T-cell (primary cell): Measurements from ENCODE around the gene ASL. TPM values are rescaled to one million over a fixed set of nuclear protein-coding genes. Genes with fewer than 3 reads are reported as not detected.

Experiments
- ATAC-seq, 4 experiments: fragments of 200-7000 bp in 3 of 4; fragments of 150-1000 bp in 1 of 4; cut with Tn5 transposase; replicated peaks in 1 of 4; 1 replicate in 3 of 4; 2 replicates in 1 of 4; pipeline ENCODE4 v1.10.0; 2021; ENCODE audit warnings: moderate library complexity in 3 of 4, mild to moderate bottlenecking in 2 of 4, moderate number of reproducible peaks in 1 of 4
- CTCF ChIA-PET, 2 donors: fragments of 300-600 bp; sonication (Branson Sonifier 250); formaldehyde crosslinking; loops; one replicate each; lab custom pipeline; 2022; ENCODE audit warnings: antibody characterized with exemption in 2 of 2; lab: Charles Lee
- POLR2A ChIA-PET, 2 donors: fragments of 300-600 bp; sonication (Branson Sonifier 250); formaldehyde crosslinking; loops; one replicate each; lab custom pipeline; 2022; ENCODE audit warnings: antibody characterized with exemption in 2 of 2; lab: Charles Lee
- DNase-seq, 35 experiments: peaks; one replicate each; pipeline versions ENCODE4 v3.0.0 to v3.0.0-alpha.2; 2013 to 2023
- H3K27ac ChIP-seq: one replicate; pipeline ENCODE4 v1.5.1; 2013; ENCODE audit warnings: low read length
- H3K27me3 ChIP-seq, 2 experiments: replicated peaks in 1 of 2; 1 replicate in 1 of 2; 2 replicates in 1 of 2; pipeline versions ENCODE4 v1.6.1 to v1.7.0; 2013; ENCODE audit warnings: low read length in 1 of 2, mixed read lengths in 1 of 2; ENCODE audit not compliant: control insufficient read depth in 2 of 2, insufficient read depth in 2 of 2; ENCODE audit errors: extremely low read depth in 1 of 2
- H3K36me3 ChIP-seq, 2 donors: 1 replicate in 1 of 2; 2 replicates in 1 of 2; pipeline versions ENCODE4 v1.6.1 to v1.7.0; 2013; ENCODE audit warnings: low read length in 1 of 2; ENCODE audit not compliant: control insufficient read depth in 2 of 2, insufficient read depth in 1 of 2; ENCODE audit errors: extremely low read depth in 1 of 2
- H3K4me1 ChIP-seq, 2 experiments: 1 replicate in 1 of 2; 2 replicates in 1 of 2; pipeline versions ENCODE4 v1.6.1 to v1.7.0; 2013; ENCODE audit warnings: low read length in 2 of 2, mixed read lengths in 1 of 2; ENCODE audit not compliant: insufficient read depth in 2 of 2, control insufficient read depth in 1 of 2; ENCODE audit errors: extremely low read depth in 1 of 2
- H3K4me3 ChIP-seq, 2 donors: 1 replicate in 1 of 2; 2 replicates in 1 of 2; pipeline versions ENCODE4 v1.5.1 to v1.7.0; 2013; ENCODE audit warnings: mild to moderate bottlenecking in 2 of 2, low read length in 1 of 2, moderate library complexity in 1 of 2; ENCODE audit not compliant: control insufficient read depth in 1 of 2; ENCODE audit errors: extremely low read depth in 1 of 2
- H3K9me3 ChIP-seq: 2 replicates; pipeline ENCODE4 v1.7.0; 2013
- H3K27ac Mint-ChIP-seq, 2 donors: one replicate each; pipeline ENCODE4 v1.8.0; 2020 to 2021; ENCODE audit warnings: mild to moderate bottlenecking in 2 of 2, mixed read lengths in 2 of 2
- H3K27me3 Mint-ChIP-seq, 2 donors: one replicate each; pipeline ENCODE4 v1.8.0; 2021 to 2022; ENCODE audit warnings: mixed read lengths in 2 of 2
- H3K36me3 Mint-ChIP-seq: one replicate; pipeline ENCODE4 v1.8.0; 2021; ENCODE audit warnings: mixed read lengths
- H3K4me1 Mint-ChIP-seq, 3 donors: one replicate each; pipeline ENCODE4 v1.8.0; 2020 to 2022; ENCODE audit warnings: mixed read lengths in 3 of 3, mild to moderate bottlenecking in 1 of 3
- H3K4me3 Mint-ChIP-seq, 3 donors: one replicate each; pipeline ENCODE4 v1.8.0; 2020 to 2022; ENCODE audit warnings: mild to moderate bottlenecking in 3 of 3, mixed read lengths in 3 of 3, moderate library complexity in 3 of 3
- H3K9me3 Mint-ChIP-seq, 3 donors: one replicate each; pipeline ENCODE4 v1.8.0; 2020 to 2022; ENCODE audit warnings: mixed read lengths in 3 of 3
- WGBS: methylation state at CpG from one replicate; pipeline ENCODE4 v1.1.5; 2013; ENCODE audit warnings: missing lambda C conversion rate; ENCODE audit not compliant: insufficient coverage; 5-methylcytosine and 5-hydroxymethylcytosine counted together
- total RNA-seq, 35 experiments: library from RNA in 6 of 35; stranded (reverse) in 6 of 35; fragments of 120-200 nt in 1 of 35; gene quantifications; one replicate each; pipeline versions ENCODE4 v1.2.1 to v1.2.4 and lab custom pipeline; 2013 to 2026

Gene ASL
- total RNA-seq, 5 donors from 2014 or later (not counting 1 experiment from before 2014, with no cell fraction given): 10.3 to 23.0 (median 18.5) TPM

DNA sequence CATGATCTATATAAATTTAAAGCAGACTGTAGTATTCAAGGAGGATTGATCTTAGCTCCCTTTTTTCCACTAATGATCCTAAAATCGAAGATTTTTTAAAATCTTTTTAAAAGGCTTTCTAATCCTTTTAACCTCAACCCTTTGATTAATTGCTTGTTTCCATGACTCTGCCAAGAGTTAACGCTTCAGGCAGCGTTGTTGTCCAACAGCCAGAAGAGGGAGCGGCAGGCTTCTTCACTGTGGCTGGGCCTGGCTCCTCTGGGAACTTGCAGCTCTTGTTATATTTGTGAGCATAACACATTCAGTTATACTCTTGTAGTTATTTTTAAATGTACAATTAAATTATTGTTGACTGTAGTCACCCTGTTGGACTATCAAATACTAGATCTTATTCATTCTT, 65.3 kb downstream of the ASL start:
- H3K27me3 Mint-ChIP-seq: no peaks in the 10 kb centered on the region
- 93% methylated on average over 2 of the region's 4 CpGs for WGBS
- peaks cover 62% of the 10 kb centered on the region for H3K36me3 Mint-ChIP-seq
- H3K36me3 ChIP-seq: peaks cover 15 to 64% of the 10 kb centered on the region in 2 donors
- ATAC-seq (no peak), DNase-seq (no peak)
- CTCF ChIA-PET: no interaction called here
- H3K27ac ChIP-seq: no peak overlapping the region
- POLR2A ChIA-PET: interaction anchor here in 1 of 2 donors (0.6 kb wide), 1 partner anchor 11 kb away, joined by 12 read pairs; no protein-coding TSS in a partner anchor
- H3K4me1 Mint-ChIP-seq: peaks cover 0 to 2% (median 0%) of the 10 kb centered on the region in 3 donors
- H3K9me3 Mint-ChIP-seq: no peaks in the 10 kb centered on the region
- no peaks in the 10 kb centered on the region for H3K9me3 ChIP-seq
- H3K27ac Mint-ChIP-seq: no peak overlapping the region
- no peak overlapping the region for H3K4me3 Mint-ChIP-seq
- no peak overlapping the region for H3K4me3 ChIP-seq
- H3K27me3 ChIP-seq: no peaks in the 10 kb centered on the region
- H3K4me1 ChIP-seq: no peaks in the 10 kb centered on the region

DNA sequence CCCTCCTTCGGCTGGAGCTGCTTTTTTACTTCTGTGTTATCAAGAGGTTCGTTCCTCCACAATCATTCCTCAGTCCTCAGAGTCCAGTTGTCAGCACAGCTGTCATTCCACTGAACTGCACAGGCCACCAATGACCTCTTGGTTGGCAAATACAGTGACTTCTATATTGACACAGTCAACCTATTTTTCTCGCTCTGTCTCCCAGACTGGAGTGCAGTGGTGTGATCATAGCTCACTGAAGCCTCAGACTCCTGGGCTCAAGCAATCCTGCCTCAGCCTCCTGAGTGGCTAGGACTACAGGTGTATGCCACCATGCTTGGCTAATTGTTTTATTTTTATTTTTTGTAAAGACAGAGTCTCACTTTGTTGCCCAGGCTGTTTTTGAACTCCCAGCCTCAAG, 66.7 kb downstream of the ASL start:
- DNase-seq (no peak), ATAC-seq (no peak)
- Mint-ChIP-seq H3K4me3 (no peak overlapping the region), H3K4me1 (peaks cover under 1 to 13% (median 3%) of the 10 kb centered on the region in 3 donors), H3K9me3 (no peaks in the 10 kb centered on the region), H3K36me3 (peaks cover 64% of the 10 kb centered on the region), H3K27ac (no peak overlapping the region), H3K27me3 (no peaks in the 10 kb centered on the region)
- Histone ChIP-seq H3K4me3 (no peak overlapping the region), H3K9me3 (no peaks in the 10 kb centered on the region), H3K36me3 (peaks cover 18 to 71% of the 10 kb centered on the region in 2 donors), H3K27me3 (no peaks in the 10 kb centered on the region), H3K27ac (no peak overlapping the region), H3K4me1 (peaks cover 0 to 3% of the 10 kb centered on the region in 2 experiments)
- ChIA-PET CTCF (no interaction called here), POLR2A (no interaction called here)
- WGBS: 95% methylated on average over 2 of the region's 3 CpGs

DNA sequence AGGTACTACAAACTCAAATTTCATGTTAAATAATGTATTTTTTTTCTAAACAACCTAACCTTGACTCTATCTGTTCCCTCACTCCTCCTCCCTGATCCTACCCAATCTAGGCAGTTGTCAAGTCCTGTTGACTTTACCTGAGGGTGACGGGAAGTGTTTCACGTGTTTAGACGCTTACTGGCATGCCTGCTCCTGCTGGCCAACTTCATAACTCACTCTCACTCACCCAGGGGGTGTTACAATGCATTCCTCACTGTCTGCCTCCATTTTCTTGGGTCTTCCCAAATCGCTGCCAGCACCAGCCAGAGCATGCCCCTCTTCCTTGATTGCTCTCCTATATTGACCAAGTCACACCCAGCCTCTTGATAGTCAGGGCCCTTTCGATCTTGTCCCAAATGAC, 67.4 kb downstream of the ASL start:
- ChIA-PET CTCF (no interaction called here), POLR2A (no interaction called here)
- Histone ChIP-seq H3K27me3 (no peaks in the 10 kb centered on the region), H3K27ac (no peak overlapping the region), H3K4me3 (no peak overlapping the region), H3K9me3 (no peaks in the 10 kb centered on the region), H3K36me3 (peaks cover 22 to 74% of the 10 kb centered on the region in 2 donors), H3K4me1 (peaks cover 0 to 8% of the 10 kb centered on the region in 2 experiments)
- Mint-ChIP-seq H3K4me1 (peaks cover 3 to 13% (median 4%) of the 10 kb centered on the region in 3 donors), H3K27ac (no peak overlapping the region), H3K27me3 (no peaks in the 10 kb centered on the region), H3K36me3 (peaks cover 59% of the 10 kb centered on the region), H3K4me3 (no peak overlapping the region), H3K9me3 (no peaks in the 10 kb centered on the region)
- DNase-seq (no peak), ATAC-seq (no peak)
- WGBS: 94% methylated on average over 5 of the region's 5 CpGs

Other genes with a start within 250 kb of the ASL start
- gene VKORC1L1, start 202.7 kb upstream of the ASL start, total RNA-seq: 10 to 100 TPM in 3 of 5 donors, 1 to 10 TPM in 2; 3.8 to 13.2 (median 10.8) TPM
- gene GUSB, start 93.6 kb upstream of the ASL start, total RNA-seq: 10 to 100 TPM; 35.3 to 56.7 (median 52.3) TPM
- 10 to 100 TPM; 29.9 to 33.7 (median 31.6) TPM for gene CRCP, start 39.0 kb downstream of the ASL start, total RNA-seq
- gene TPST1, start 129.5 kb downstream of the ASL start, total RNA-seq: 1 to 10 TPM; 2.1 to 6.3 (median 2.6) TPM